Measurements from ENCODE around the gene CNOT4. TPM values are rescaled to one million over a fixed set of nuclear protein-coding genes. Genes with fewer than 3 reads are reported as not detected.

Gene CNOT4
- total and polyA plus RNA-seq, 10 of the 15 experiments (the other 5 are each of a cell fraction or from before 2014, with no cell fraction given), result 9.4 to 29.6 (median 16.6) TPM

DNA sequence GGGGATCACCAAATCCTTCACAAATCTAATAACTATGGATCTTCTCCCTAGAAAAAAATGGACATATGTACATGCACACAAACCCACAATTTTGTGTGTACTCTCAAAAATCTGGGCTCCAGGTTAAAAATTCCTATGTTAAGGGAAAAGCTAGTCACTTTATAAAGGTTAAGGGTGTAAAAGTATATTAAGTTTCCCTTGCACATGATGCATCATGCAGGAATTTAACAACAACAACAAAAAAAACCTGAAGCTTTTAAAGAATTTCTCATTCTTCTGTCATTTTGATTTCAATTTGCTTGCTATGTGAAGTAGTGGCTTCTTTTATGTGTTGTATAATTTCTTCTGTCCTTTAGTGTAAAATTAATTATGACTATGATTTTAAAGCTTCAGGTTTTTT lies 123.7 kb downstream of the CNOT4 start (continued):
- TF ChIP-seq TCF12 (IDR thresholded peaks at IDR 0.05; ENCODE audit: low read depth, low read length) (no peak), CHD2 (IDR thresholded peaks at IDR 0.05; ENCODE audit: borderline replicate concordance, low read depth, low read length) (no peak), SMAD1 (IDR thresholded peaks at IDR 0.05; ENCODE audit: low read depth, partially characterized antibody) (no peak), ZNF207 (IDR thresholded peaks at IDR 0.05; ENCODE audit: borderline replicate concordance) (no peak)
- TF ChIP-seq, protein P1, sequence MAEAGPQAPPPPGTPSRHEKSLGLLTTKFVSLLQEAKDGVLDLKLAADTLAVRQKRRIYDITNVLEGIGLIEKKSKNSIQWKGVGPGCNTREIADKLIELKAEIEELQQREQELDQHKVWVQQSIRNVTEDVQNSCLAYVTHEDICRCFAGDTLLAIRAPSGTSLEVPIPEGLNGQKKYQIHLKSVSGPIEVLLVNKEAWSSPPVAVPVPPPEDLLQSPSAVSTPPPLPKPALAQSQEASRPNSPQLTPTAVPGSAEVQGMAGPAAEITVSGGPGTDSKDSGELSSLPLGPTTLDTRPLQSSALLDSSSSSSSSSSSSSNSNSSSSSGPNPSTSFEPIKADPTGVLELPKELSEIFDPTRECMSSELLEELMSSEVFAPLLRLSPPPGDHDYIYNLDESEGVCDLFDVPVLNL (IDR thresholded peaks at IDR 0.05; ENCODE audit: low read depth, low read length), result no peak

DNA sequence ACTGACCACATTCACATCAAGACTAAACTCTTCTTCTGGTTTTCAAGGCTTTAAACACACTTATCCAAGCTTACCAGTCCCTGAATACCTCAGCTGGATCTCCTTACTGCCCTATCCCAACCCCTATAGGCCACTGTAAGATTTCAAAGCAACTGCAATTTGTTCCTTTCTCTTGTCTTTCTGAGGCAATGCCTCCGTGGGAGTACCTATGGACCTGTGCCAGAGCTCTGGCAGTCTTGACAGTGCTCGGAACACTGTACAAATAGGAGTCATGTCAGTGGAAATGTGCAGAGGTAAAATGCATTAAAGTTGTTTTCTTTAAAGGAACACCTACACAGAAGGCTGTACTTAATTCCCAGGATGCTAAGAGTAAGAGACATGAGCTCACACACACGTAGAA lies 124.7 kb downstream of the CNOT4 start:
- Histone ChIP-seq H3K27me3 (replicated peaks in 1 of 2; ENCODE audit: control insufficient read depth in 2 of 2, insufficient read depth in 2 of 2, low read length in 1 of 2) (no peaks in the 10 kb centered on the region), H3K9ac (ENCODE audit: control insufficient read depth, insufficient read depth, low read length) (no peak overlapping the region), H3K79me2 (ENCODE audit: control insufficient read depth, insufficient read depth, low read length) (no peaks in the 10 kb centered on the region), H3K4me3 (no peak overlapping the region), H3K27ac (ENCODE audit: control insufficient read depth, insufficient read depth) (no peak overlapping the region), H3K4me2 (ENCODE audit: control insufficient read depth, insufficient read depth) (no peak overlapping the region), H2AFZ (ENCODE audit: control insufficient read depth, low read depth, low read length) (no peak overlapping the region), H3K36me3 (ENCODE audit: control insufficient read depth in 2 of 2, insufficient read depth in 2 of 2, low read length in 1 of 2) (peaks cover 0 to 3% of the 10 kb centered on the region in 2 experiments; a peak in 1 of 4 replicates), H3K4me1 (ENCODE audit: control insufficient read depth, insufficient read depth, low read length) (no peaks in the 10 kb centered on the region), H3K9me3 (replicated peaks; ENCODE audit: control insufficient read depth, insufficient read depth, low read length) (no peaks in the 10 kb centered on the region), H4K20me1 (ENCODE audit: control insufficient read depth, insufficient read depth) (no peaks in the 10 kb centered on the region)
- in situ Hi-C loops (cut with MboI) (no loop called here), intact Hi-C loops (cut with micrococcal nuclease; ENCODE audit: unreplicated experiment) (no loop called here)
- BruUV-seq (replicated peaks), result no TSS peak
- no peak for DNase-seq (ENCODE audit: low read depth, low spot score)
- no peak for ATAC-seq
- POLR2A ChIA-PET, result no interaction called here
- RAD21 ChIA-PET (ENCODE audit: unreplicated experiment), result no interaction called here
- SMC1A ChIA-PET (ENCODE audit: uncharacterized antibody, unreplicated experiment), result interaction anchor here (1.0 kb wide), 1 partner anchor 15 kb away, joined by 3 read pairs; no protein-coding TSS in a partner anchor
- FAIRE-seq, result no peak
- WGBS (ENCODE audit: insufficient coverage, insufficient replicate concordance, low lambda C conversion rate, missing lambda C conversion rate), result 100% methylated on average over 3 of the region's 3 CpGs
- CTCF ChIA-PET, result interaction anchor here (2.1 to 2.3 kb wide), 2 partner anchors 9 to 260 kb away, joined by 4 to 9 read pairs; no protein-coding TSS in a partner anchor
- no peak for TF ChIP-seq KAT2A (conservative IDR thresholded peaks at IDR 0.05; ENCODE audit: control insufficient read depth, low read depth, low read length)
- TF ChIP-seq SIN3A (IDR thresholded peaks at IDR 0.05; ENCODE audit: low read depth, low read length), result no peak
- TF ChIP-seq FOXK2 (IDR thresholded peaks at IDR 0.05), result no peak
- TF ChIP-seq, protein P2, sequence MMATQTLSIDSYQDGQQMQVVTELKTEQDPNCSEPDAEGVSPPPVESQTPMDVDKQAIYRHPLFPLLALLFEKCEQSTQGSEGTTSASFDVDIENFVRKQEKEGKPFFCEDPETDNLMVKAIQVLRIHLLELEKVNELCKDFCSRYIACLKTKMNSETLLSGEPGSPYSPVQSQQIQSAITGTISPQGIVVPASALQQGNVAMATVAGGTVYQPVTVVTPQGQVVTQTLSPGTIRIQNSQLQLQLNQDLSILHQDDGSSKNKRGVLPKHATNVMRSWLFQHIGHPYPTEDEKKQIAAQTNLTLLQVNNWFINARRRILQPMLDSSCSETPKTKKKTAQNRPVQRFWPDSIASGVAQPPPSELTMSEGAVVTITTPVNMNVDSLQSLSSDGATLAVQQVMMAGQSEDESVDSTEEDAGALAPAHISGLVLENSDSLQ (IDR thresholded peaks at IDR 0.05), result no peak
- TF ChIP-seq ZNF24 (IDR thresholded peaks at IDR 0.05), result no peak
- TF ChIP-seq, protein P3, sequence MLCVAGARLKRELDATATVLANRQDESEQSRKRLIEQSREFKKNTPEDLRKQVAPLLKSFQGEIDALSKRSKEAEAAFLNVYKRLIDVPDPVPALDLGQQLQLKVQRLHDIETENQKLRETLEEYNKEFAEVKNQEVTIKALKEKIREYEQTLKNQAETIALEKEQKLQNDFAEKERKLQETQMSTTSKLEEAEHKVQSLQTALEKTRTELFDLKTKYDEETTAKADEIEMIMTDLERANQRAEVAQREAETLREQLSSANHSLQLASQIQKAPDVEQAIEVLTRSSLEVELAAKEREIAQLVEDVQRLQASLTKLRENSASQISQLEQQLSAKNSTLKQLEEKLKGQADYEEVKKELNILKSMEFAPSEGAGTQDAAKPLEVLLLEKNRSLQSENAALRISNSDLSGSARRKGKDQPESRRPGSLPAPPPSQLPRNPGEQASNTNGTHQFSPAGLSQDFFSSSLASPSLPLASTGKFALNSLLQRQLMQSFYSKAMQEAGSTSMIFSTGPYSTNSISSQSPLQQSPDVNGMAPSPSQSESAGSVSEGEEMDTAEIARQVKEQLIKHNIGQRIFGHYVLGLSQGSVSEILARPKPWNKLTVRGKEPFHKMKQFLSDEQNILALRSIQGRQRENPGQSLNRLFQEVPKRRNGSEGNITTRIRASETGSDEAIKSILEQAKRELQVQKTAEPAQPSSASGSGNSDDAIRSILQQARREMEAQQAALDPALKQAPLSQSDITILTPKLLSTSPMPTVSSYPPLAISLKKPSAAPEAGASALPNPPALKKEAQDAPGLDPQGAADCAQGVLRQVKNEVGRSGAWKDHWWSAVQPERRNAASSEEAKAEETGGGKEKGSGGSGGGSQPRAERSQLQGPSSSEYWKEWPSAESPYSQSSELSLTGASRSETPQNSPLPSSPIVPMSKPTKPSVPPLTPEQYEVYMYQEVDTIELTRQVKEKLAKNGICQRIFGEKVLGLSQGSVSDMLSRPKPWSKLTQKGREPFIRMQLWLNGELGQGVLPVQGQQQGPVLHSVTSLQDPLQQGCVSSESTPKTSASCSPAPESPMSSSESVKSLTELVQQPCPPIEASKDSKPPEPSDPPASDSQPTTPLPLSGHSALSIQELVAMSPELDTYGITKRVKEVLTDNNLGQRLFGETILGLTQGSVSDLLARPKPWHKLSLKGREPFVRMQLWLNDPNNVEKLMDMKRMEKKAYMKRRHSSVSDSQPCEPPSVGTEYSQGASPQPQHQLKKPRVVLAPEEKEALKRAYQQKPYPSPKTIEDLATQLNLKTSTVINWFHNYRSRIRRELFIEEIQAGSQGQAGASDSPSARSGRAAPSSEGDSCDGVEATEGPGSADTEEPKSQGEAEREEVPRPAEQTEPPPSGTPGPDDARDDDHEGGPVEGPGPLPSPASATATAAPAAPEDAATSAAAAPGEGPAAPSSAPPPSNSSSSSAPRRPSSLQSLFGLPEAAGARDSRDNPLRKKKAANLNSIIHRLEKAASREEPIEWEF (IDR thresholded peaks at IDR 0.05; ENCODE audit: insufficient replicate concordance, low read depth, low read length), result no peak
- TF ChIP-seq POU2F2 (IDR thresholded peaks at IDR 0.05; ENCODE audit: borderline replicate concordance, low read depth, low read length), result no peak
- no peak for TF ChIP-seq FOS (IDR thresholded peaks at IDR 0.05; ENCODE audit: borderline replicate concordance, extremely low read depth, insufficient read length)
- no peak for TF ChIP-seq ZNF207 (IDR thresholded peaks at IDR 0.05; ENCODE audit: borderline replicate concordance)
- no peak for TF ChIP-seq RELA (IDR thresholded peaks at IDR 0.05; ENCODE audit: borderline replicate concordance, partially characterized antibody)
- no peak for TF ChIP-seq POLR2AphosphoS5 (IDR thresholded peaks at IDR 0.05; ENCODE audit: low read length)
- no peak for TF ChIP-seq HCFC1 (IDR thresholded peaks at IDR 0.05; ENCODE audit: low read length)
- no peak for TF ChIP-seq ZZZ3 (IDR thresholded peaks at IDR 0.05; ENCODE audit: control insufficient read depth, insufficient read length, low read depth)
- no peak for TF ChIP-seq SMARCA5 (IDR thresholded peaks at IDR 0.05)

Measured in GM12878 (cell line).